ENCODE results near the gene ASCC3. TPM values are rescaled to one million over a fixed set of nuclear protein-coding genes. Genes with fewer than 3 reads are reported as not detected.
"Not testable (repeated sequence)": the region's sequence is repeated elsewhere in the genome, so short reads cannot be mapped to it uniquely, and the experiment has no call there.

ASCC3 gene
- polyA plus RNA-seq, 4 donors = 19.0 to 27.4 (median 22.1) TPM

DNA sequence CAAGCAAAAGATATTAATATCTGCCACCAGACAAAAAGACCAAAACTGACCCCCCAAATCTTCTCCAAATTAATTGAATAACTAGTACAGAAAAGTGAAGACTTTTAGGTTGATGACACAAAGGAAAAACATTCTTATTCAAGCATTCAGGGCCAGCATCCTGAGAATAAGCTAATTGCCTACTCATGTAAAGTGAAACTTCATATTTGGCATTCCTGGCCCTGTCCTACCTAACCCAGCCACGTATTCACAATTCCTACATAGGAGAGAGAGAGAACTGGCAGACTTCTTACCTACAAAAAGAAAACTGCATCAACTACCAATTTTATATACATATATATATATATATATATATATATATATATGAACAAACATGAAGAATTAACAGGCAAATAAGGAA, 4.9 kb upstream of the ASCC3 start:
- DNase-seq (ENCODE audit: low read depth in 4 of 4, low spot score in 2 of 4) = no peak

DNA sequence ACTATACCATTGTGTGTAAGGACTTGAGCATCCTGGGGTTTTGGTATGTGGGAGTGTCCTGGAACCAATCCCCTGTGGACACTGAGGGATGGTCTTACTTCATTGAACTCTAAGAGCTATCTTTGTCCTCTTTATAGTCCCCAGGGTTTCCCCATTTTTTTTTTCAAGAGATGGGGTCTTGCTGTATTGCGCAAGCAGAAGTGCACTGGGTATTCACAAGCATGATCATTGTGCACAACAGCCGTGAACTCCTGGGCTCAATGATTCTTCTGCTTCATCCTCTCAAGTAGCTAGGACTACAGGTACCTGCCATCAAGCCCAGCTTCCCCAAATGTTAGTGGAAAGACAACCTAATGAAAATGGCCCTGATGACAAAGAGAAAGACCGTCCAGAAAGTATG, 2.2 kb upstream of the ASCC3 start:
- DNase-seq (ENCODE audit: low read depth in 4 of 4, low spot score in 2 of 4) = no peak

GRCh38 chr6:100881707-100882040, 545 bp upstream of the ASCC3 start:
- peak in 1 of 4 donors; percentile 31 for DNase-seq (ENCODE audit: low read depth in 4 of 4, low spot score in 2 of 4)

GRCh38 chr6:100880149-100880852, 828 bp downstream of the ASCC3 start:
- DNase-seq (ENCODE audit: low read depth in 4 of 4, low spot score in 2 of 4) = peak in 2 of 4 donors; percentile 8 to 17

DNA sequence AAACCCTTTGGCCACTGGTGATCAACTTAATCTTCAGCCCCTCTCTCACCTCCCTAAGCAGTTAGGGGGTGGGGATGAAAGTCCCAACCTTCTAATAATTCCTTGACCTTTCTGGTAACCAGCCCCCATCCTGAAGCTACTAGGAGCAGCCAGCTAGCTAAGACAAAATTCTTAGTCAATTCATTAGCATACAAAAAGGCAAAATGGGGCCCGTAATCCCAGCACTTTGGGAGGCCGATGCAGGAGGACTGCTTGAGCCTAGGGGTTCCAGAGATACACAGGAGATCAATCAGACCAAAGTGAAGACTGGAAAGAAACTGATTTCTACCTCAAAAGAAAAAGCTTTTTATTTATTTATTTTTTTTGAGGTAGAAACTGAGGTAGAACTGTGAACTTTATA, 1.8 kb downstream of the ASCC3 start:
- no peak for DNase-seq (ENCODE audit: low read depth in 4 of 4, low spot score in 2 of 4)

DNA sequence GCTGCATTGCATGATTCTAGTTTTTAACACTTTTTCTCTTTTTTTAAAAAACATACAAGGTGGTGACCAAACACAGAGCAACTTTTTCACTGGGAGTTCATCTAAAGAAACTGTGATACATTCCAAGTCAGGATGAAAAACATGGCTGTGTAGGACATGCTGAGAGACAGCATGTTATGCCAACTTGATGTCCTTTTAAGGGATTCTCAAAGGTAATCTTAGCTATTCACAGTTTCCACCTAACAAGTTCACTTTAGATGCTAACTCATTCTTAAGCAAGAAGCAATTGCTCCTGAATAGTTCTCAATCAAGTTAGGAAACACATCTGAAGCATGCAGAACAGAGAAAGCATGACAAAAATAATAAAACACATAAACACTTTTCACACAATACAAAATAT, 3.3 kb downstream of the ASCC3 start:
- no peak for DNase-seq (ENCODE audit: low read depth in 4 of 4, low spot score in 2 of 4)

DNA sequence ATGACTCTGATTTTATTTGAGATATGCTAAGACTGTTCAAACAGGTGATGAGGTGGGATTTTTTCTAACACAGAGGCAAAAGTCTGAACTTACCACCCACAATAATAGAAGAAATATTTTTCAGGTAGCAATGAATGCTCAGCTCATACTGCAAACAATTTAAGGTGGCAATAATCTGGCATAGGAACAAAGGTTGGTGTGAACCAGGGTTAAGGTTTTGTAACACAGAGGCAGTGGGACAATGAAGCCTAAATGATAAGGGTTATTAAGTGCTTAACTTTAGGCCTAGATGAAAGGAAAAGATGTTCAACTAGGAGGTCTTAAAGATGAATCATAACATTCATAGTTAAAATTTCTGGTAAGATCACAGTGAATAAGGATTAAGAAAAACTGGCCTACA, 4.9 kb downstream of the ASCC3 start:
- DNase-seq (ENCODE audit: low read depth in 4 of 4, low spot score in 2 of 4) = no peak

DNA sequence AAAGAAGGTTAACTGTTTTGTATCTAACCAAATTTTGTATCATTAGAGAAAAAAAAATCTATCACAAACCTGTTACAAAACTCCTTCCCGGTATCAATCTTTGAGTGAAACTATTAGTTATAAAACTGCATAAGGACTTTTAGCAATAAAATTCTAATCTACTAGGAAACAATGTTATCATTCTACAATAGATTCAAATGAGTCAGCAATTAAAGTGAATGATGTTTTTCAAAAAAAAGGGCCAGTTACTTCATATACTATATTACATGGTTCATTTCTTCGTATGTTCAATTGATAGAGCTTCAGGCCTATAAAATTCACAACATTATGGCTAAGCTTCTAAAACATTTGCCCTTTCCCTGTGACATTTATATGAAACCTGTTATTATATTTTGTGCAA, 15.6 kb downstream of the ASCC3 start:
- DNase-seq (ENCODE audit: low read depth in 4 of 4, low spot score in 2 of 4) = no peak

DNA sequence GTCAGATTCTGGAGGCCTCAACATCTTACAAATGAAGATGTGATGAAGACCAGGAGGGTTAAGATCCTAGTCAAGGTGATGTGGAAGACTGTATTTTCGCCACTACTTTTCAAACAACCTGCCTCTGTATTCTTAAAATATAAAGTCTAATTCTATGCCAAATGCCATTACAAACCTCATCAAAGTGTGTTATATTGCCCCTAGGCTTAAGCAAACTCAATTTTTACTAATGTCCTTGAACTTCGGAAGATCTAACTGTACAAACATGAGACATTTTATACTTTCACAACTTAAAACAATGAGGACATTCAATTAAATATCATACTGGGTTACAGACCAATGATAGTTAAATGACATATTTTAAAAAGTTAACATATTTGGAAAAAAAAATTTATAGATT, 19.1 kb downstream of the ASCC3 start:
- DNase-seq (ENCODE audit: low read depth in 4 of 4, low spot score in 2 of 4) = no peak

GRCh38 chr6:100856146-100856545, 25.0 kb downstream of the ASCC3 start:
- no peak for DNase-seq (ENCODE audit: low read depth in 4 of 4, low spot score in 2 of 4)

DNA sequence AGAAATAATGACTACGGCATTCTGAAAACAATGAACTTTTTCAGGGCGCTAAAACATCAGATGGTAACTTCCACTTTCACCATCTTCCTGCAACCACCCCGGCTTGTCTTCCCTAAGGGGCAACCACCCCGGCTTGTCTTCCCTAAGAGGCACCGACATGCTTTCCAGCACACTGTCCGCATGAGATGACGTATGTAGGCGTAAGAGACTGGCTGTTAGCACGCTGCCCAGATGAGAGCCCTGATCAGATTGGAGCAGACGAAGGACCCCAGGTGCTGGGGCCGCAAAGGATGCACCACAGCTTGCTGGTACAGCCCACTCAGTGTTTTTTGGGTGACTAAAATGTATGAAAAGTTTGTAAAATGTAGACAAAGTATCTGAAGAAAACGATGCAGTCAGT, 29.3 kb downstream of the ASCC3 start:
- no peak for DNase-seq (ENCODE audit: low read depth in 4 of 4, low spot score in 2 of 4)

DNA sequence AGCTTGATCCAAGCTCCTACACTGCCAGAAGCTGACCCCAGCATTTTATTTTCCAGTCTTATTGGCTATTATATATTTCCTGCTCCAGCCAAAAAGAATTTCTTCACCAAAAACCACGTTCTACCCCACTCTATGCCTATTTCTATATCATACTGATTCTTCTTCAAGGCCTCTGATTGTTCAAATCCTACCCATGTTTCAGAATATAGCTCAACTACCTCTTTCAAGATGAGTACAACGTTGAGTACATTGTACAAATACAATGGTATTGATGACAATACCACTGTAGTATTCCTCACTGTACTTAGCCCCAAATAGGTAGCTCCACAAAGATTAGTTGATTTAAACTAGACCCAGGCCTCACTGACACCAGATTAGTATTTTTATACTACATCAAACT, 31.0 kb downstream of the ASCC3 start:
- DNase-seq (ENCODE audit: low read depth in 4 of 4, low spot score in 2 of 4) = no peak

DNA sequence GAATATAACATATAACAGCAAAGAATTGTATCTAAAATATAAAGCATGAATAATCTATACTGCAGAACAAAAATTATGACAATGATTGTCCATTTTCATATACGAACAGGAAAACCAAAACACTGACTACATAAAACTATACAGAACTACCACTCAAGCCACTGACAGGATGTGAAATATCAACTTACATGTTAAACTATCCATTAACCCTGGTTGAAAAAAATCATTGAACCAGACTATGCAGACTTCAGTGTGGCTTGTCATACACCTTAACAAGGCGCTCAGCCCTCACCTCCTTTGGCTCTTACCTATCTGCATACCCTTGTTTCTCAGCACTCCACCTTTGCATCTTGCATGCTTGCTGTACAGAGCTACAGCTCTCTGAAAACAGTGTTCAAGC, 34.9 kb downstream of the ASCC3 start:
- no peak for DNase-seq (ENCODE audit: low read depth in 4 of 4, low spot score in 2 of 4)

DNA sequence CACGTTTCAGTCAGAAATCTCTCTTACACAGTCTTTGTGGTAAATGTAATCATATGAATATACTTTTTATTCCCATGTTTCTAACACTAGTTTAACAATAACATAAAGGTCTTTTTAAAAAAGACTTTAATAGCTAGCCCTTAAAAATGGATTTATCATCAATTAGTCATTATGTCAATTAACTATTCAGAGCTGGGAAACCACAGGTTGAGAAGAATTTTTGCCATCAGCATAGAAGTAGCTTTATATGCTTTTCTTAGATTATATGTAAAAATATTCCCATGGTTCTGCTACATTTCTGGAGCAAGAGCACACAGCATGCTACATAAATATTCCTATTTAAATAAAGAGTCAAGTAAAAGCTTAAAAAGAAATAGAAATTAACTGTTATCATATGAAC, 35.5 kb downstream of the ASCC3 start:
- DNase-seq (ENCODE audit: low read depth in 4 of 4, low spot score in 2 of 4) = no peak

GRCh38 chr6:100839419-100839818, 41.7 kb downstream of the ASCC3 start:
- no peak for DNase-seq (ENCODE audit: low read depth in 4 of 4, low spot score in 2 of 4)

GRCh38 chr6:100838011-100838410, 43.1 kb downstream of the ASCC3 start:
- no peak for DNase-seq (ENCODE audit: low read depth in 4 of 4, low spot score in 2 of 4)

GRCh38 chr6:100833972-100834574, 47.1 kb downstream of the ASCC3 start:
- no peak for DNase-seq (ENCODE audit: low read depth in 4 of 4, low spot score in 2 of 4)

GRCh38 chr6:100829077-100829595, 52.0 kb downstream of the ASCC3 start:
- DNase-seq (ENCODE audit: low read depth in 4 of 4, low spot score in 2 of 4) = not testable (repeated sequence)

DNA sequence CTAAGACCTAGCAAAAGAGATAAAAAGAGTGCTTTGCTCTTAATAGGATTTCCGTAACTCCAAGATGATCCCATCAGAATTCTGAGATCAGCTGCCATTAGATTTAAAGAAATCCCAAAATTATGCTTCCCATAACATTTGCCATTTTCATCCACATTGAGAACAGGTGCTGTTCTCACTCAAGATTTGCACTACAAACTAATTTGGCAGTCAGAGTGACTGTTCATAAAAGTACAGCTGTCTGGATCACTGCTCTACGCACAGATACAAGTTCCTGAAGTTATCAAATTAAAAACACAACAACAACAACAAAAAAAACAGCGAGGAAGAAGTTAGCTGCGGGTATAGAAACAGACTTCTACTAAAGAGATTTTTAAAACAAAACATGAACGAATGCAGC, 58.1 kb downstream of the ASCC3 start:
- no peak for DNase-seq (ENCODE audit: low read depth in 4 of 4, low spot score in 2 of 4)

DNA sequence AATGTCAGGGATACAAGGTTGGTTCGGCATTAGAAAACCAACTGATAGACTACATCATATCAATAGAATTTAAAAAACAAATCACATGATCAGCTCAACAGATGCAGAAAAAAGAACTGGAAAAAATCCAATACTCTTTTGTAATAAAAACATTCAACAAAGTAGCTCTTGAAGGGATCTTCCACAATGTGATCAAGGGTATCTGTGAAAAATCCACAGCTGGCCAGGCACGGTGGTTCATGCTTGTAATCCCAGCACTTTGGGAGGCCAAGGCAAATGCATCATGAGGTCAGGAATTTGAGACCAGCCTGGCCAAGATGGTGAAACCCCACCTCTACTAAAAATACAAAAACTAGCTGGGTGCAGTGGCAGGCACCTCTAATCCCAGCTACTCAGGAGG, 63.1 kb downstream of the ASCC3 start:
- no peak for DNase-seq (ENCODE audit: low read depth in 4 of 4, low spot score in 2 of 4)

GRCh38 chr6:100810015-100810414, 71.1 kb downstream of the ASCC3 start:
- DNase-seq (ENCODE audit: low read depth in 4 of 4, low spot score in 2 of 4) = no peak

GRCh38 chr6:100809346-100809745, 71.8 kb downstream of the ASCC3 start:
- DNase-seq (ENCODE audit: low read depth in 4 of 4, low spot score in 2 of 4) = no peak

Data from left renal cortex interstitium (tissue), 4 donors.